Neutrophil (primary cell): Measurements from ENCODE around the gene UROC1.
"Not testable (repeated sequence)": the region's sequence is repeated elsewhere in the genome, so short reads cannot be mapped to it uniquely, and the experiment has no call there.

Source experiments
- H3K27ac ChIP-seq: fragments of 200-600 bp; sonication (generic); 2 replicates; pipeline ENCODE4 v1.5.1; 2016; ENCODE audit warnings: mild to moderate bottlenecking, moderate library complexity
- H3K27me3 ChIP-seq: fragments of 200-600 bp; sonication (generic); 2 replicates; pipeline ENCODE4 v1.6.0; 2016; ENCODE audit warnings: mild to moderate bottlenecking
- H3K36me3 ChIP-seq: fragments of 200-600 bp; sonication (generic); 2 replicates; pipeline ENCODE4 v1.5.1; 2017
- H3K4me1 ChIP-seq, 2 experiments: fragments of 200-600 bp in 1 of 2; sonication (generic) in 1 of 2; 1 replicate in 1 of 2; 2 replicates in 1 of 2; pipeline versions ENCODE4 v1.5.1 to v1.6.1; 2013 to 2016; ENCODE audit warnings: low read depth in 1 of 2, low read length in 1 of 2, mild to moderate bottlenecking in 1 of 2, moderate library complexity in 1 of 2; ENCODE audit not compliant: control insufficient read depth in 1 of 2, insufficient read depth in 1 of 2
- H3K4me3 ChIP-seq, 2 experiments: fragments of 200-600 bp in 1 of 2; sonication (generic) in 1 of 2; 1 replicate in 1 of 2; 2 replicates in 1 of 2; pipeline ENCODE4 v1.5.1; 2013 to 2016; ENCODE audit warnings: low read depth in 1 of 2, low read length in 1 of 2, mild to moderate bottlenecking in 1 of 2, moderate library complexity in 1 of 2
- H3K9me3 ChIP-seq: fragments of 200-600 bp; sonication (generic); 2 replicates; pipeline ENCODE4 v1.5.1; 2016
- TF ChIP-seq, protein P1 (sequence below): fragments of 200-600 bp; sonication (generic); IDR thresholded peaks from 2 replicates; pipeline ENCODE4 v1.5.1; 2016; ENCODE audit warnings: antibody characterized with exemption

Gene UROC1

DNA sequence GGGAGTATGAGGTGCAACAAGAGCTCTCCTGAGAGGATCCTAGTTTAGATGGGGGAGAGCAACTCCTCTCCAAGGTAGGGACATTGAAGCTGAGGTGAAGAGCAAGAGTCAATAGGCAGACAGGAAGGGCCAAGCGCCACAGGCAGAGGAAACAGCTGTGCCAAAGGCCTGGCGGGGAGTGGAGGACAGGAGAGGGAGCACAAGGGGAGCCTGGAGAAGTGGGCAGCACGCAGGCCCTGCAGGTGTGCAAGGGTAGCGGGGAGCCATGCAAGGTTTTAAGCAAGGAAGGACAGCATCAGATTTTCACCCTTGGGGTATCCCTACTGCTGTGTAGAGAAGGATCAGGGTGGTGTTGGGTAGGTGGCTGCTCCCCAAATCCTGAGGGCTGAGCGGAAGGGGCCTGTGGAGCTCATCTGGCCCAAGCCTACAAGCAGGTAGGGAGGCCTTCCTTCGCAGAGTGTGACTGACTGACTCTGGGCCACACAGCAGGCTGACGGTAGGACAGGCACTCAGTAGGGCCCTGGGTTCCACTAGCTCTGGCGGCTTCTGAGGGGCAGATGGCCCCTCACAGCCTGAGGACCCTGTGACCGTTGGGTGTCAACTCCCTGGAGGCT is 19.6 kb upstream of the UROC1 start:
- no peak overlapping the region for H3K27ac ChIP-seq
- H3K4me3 ChIP-seq: no peak overlapping the region
- H3K4me1 ChIP-seq: peaks cover 31 to 33% of the 10 kb centered on the region in 2 experiments
- TF ChIP-seq, protein P1, sequence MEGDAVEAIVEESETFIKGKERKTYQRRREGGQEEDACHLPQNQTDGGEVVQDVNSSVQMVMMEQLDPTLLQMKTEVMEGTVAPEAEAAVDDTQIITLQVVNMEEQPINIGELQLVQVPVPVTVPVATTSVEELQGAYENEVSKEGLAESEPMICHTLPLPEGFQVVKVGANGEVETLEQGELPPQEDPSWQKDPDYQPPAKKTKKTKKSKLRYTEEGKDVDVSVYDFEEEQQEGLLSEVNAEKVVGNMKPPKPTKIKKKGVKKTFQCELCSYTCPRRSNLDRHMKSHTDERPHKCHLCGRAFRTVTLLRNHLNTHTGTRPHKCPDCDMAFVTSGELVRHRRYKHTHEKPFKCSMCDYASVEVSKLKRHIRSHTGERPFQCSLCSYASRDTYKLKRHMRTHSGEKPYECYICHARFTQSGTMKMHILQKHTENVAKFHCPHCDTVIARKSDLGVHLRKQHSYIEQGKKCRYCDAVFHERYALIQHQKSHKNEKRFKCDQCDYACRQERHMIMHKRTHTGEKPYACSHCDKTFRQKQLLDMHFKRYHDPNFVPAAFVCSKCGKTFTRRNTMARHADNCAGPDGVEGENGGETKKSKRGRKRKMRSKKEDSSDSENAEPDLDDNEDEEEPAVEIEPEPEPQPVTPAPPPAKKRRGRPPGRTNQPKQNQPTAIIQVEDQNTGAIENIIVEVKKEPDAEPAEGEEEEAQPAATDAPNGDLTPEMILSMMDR: no peak
- no peaks in the 10 kb centered on the region for H3K36me3 ChIP-seq
- no peaks in the 10 kb centered on the region for H3K27me3 ChIP-seq
- H3K9me3 ChIP-seq: no peaks in the 10 kb centered on the region

DNA sequence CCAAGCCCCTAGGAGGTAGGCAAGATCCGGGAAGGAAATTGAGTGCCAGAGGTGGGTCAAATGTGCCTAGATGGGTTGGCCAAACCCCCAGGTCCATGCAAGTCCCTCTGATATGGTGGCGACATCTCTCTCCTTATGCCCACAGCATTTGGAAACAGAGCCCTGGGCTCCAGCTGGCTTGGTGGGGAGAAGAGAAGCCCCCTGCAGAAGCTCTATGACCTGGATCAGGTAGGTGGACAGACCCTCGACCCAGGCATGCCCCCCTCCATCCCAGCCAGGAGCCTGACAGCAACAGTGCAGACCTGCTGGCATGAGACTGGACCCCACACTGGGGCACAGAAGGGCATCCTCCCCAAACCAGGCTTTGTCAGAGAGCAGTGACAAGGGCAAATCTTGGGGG is 18.6 kb upstream of the UROC1 start:
- Histone ChIP-seq H3K27ac (no peak overlapping the region), H3K9me3 (no peaks in the 10 kb centered on the region), H3K36me3 (no peaks in the 10 kb centered on the region), H3K27me3 (no peaks in the 10 kb centered on the region), H3K4me1 (peaks cover 32 to 37% of the 10 kb centered on the region in 2 experiments), H3K4me3 (no peak overlapping the region)
- TF ChIP-seq, protein P1: no peak

DNA sequence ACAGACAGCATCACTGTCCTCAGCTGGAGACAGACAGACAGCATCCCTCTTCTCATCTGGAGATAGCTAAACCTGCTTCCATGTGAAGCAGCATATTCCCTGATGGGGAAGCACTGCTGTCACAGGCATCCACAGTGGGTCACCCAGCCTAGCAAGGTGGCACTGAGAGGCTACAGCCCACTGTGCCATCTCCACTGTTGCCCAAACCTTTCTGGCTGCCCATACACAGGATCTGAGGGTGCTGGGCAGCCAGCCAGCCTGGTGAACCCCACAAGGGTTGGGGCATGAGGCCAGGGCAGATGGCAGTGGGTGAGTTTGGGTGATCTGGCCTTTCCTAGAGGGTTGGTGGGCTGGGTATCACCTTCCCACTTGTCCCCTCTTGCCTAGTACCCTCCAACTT is 18.1 kb upstream of the UROC1 start:
- Histone ChIP-seq H3K9me3 (no peaks in the 10 kb centered on the region), H3K27me3 (no peaks in the 10 kb centered on the region), H3K27ac (no peak overlapping the region), H3K4me1 (peaks cover 32 to 37% of the 10 kb centered on the region in 2 experiments), H3K4me3 (no peak overlapping the region), H3K36me3 (no peaks in the 10 kb centered on the region)
- TF ChIP-seq, protein P1: no peak

DNA sequence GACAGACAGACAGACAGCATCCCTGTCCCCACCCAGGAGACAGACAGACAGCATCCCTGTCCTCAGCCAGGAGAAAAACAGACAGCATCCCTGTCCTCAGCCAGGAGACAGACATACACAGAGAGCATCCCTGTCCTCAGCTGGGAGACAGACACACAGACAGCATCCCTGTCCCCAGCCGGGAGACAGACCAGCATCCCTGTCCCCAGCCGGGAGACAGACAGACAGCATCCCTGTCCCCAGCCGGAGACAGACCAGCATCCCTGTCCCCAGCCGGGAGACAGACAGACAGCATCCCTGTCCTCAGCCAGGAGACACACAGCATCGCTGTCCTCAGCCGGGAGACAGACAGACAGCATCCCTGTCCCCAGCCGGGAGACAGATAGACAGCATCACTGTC is 17.1 kb upstream of the UROC1 start:
- not testable (repeated sequence) for H3K9me3 ChIP-seq
- H3K4me1 ChIP-seq: peaks cover 33 to 37% of the 10 kb centered on the region in 2 experiments

DNA sequence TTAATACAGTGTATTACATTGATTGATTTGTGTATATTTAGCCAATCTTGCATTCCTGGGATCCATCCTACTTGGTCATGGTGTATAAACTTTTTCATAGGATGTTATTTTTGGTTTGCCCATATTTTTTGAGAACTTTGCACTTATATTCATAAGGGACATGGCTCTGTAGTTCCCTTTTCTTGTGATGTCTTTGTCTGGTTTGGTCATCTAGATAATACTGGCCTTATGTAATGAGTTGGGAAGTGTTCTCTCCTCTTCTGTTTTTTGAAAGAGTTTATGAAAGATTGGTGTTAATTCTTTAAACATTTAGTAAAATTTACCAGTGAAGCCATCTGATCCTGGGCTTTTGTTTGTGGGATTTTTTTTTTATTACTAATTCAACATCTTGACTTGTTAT is 15.9 kb upstream of the UROC1 start:
- TF ChIP-seq, protein P1: no peak
- Histone ChIP-seq H3K4me3 (no peak overlapping the region), H3K9me3 (no peaks in the 10 kb centered on the region), H3K27me3 (no peaks in the 10 kb centered on the region), H3K36me3 (no peaks in the 10 kb centered on the region), H3K27ac (peak overlapping the region; percentile 6), H3K4me1 (peaks cover 44 to 48% of the 10 kb centered on the region in 2 experiments)

More for the DNA sequence above, 17.1 kb upstream of the UROC1 start:
- not testable (repeated sequence) for H3K36me3 ChIP-seq, H3K4me3 ChIP-seq, H3K27ac ChIP-seq, H3K27me3 ChIP-seq

DNA sequence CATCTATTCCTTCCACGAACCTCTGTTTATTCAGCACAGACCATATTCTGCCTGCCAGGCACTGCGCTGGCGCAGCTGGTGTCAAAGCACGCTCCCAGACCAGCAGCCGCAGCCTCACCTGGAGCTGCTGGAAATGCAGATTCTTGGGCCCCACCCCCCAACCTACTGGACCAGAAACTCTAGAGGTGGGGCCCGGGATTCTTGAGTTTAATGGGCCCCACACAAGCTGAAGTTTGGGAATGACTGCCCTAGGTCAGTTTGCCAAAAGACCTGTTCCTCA is 13.4 kb upstream of the UROC1 start:
- Histone ChIP-seq H3K27me3 (no peaks in the 10 kb centered on the region), H3K9me3 (no peaks in the 10 kb centered on the region), H3K27ac (peak overlapping the region; percentile 93), H3K4me3 (peak overlapping the region; percentile 47 to 54), H3K36me3 (no peaks in the 10 kb centered on the region), H3K4me1 (peaks cover 69 to 73% of the 10 kb centered on the region in 2 experiments)
- TF ChIP-seq, protein P1: no peak
